Tibial artery (tissue), 4 donors: ENCODE measurements around the gene STAT5B.
"Not testable (repeated sequence)": the region's sequence is repeated elsewhere in the genome, so short reads cannot be mapped to it uniquely, and the experiment has no call there.

Source experiments
- DNase-seq, 2 donors: peaks; one replicate each; pipeline ENCODE4 v3.0.0-alpha.2; 2019
- H3K27ac ChIP-seq, 2 donors: fragments of 200-600 bp; sonication (generic) in 1 of 2; 1 replicate in 1 of 2; 2 replicates in 1 of 2; pipeline ENCODE4 v1.5.1; 2018 to 2019; ENCODE audit warnings: mild to moderate bottlenecking in 1 of 2
- H3K27me3 ChIP-seq, 2 donors: fragments of 200-600 bp; sonication (generic) in 1 of 2; one replicate each; pipeline versions ENCODE4 v1.5.1 to v1.6.0; 2016 to 2019
- H3K36me3 ChIP-seq, 3 donors: fragments of 200-600 bp; sonication (generic) in 2 of 3; one replicate each; pipeline ENCODE4 v1.5.1; 2016 to 2019; ENCODE audit warnings: mild to moderate bottlenecking in 2 of 3
- H3K4me1 ChIP-seq, 4 donors: fragments of 200-600 bp; sonication (generic) in 2 of 4; 1 replicate in 3 of 4; 2 replicates in 1 of 4; pipeline ENCODE4 v1.5.1; 2016 to 2019
- H3K4me3 ChIP-seq, 2 donors: fragments of 200-600 bp; sonication (generic) in 1 of 2; 1 replicate in 1 of 2; 2 replicates in 1 of 2; pipeline ENCODE4 v1.5.1; 2018 to 2019; ENCODE audit warnings: mild to moderate bottlenecking in 2 of 2
- H3K9me3 ChIP-seq, 3 donors: fragments of 200-600 bp; sonication (generic) in 1 of 3; one replicate each; pipeline ENCODE4 v1.5.1; 2016 to 2019
- CTCF ChIP-seq, 2 experiments: fragments of 200-600 bp in 1 of 2; fragments of 450-650 bp in 1 of 2; IDR thresholded peaks; one replicate each; pipeline ENCODE4 v1.5.1; 2017 to 2019; ENCODE audit warnings: antibody characterized with exemption in 2 of 2, mild to moderate bottlenecking in 1 of 2, moderate library complexity in 1 of 2
- intact Hi-C: fragments of 100-400 bp; cut with DNase I; formaldehyde crosslinking; loops from one replicate; pipeline ENCODE4 v1.15.0; 2023; ENCODE audit warnings: low total_unique reads

STAT5B gene

GRCh38 chr17:42249681-42250446 lies 26.3 kb downstream of the STAT5B start:
- Histone ChIP-seq H3K27me3 (no peaks in the 10 kb centered on the region), H3K9me3 (no peaks in the 10 kb centered on the region), H3K36me3 (no peaks in the 10 kb centered on the region), H3K4me3 (no peak overlapping the region), H3K27ac (peak overlapping the region; percentile 80 to 84), H3K4me1 (peaks cover 0 to 46% (median 31%) of the 10 kb centered on the region in 4 donors)
- DNase-seq: no peak
- intact Hi-C loops: no loop called here
- TF ChIP-seq CTCF (IDR thresholded peaks at IDR 0.05): no peak

- Histone ChIP-seq H3K27ac (peak overlapping the region; percentile 80 to 84), H3K9me3 (no peaks in the 10 kb centered on the region), H3K36me3 (no peaks in the 10 kb centered on the region), H3K27me3 (no peaks in the 10 kb centered on the region), H3K4me3 (peak overlapping the region; percentile 26), H3K4me1 (peaks cover 0 to 46% (median 31%) of the 10 kb centered on the region in 4 donors)
- peak; percentile 89 to 91 for DNase-seq
- TF ChIP-seq CTCF (IDR thresholded peaks at IDR 0.05): no peak
- intact Hi-C loops: no loop called here
These were observed 27.6 kb downstream of the STAT5B start for GRCh38 chr17:42248351-42249179.

- Histone ChIP-seq H3K4me1 (peaks cover 0 to 37% (median 26%) of the 10 kb centered on the region in 4 donors), H3K9me3 (no peaks in the 10 kb centered on the region), H3K36me3 (no peaks in the 10 kb centered on the region), H3K4me3 (no peak overlapping the region), H3K27me3 (no peaks in the 10 kb centered on the region), H3K27ac (peak overlapping the region; percentile 80 to 84)
- no peak for TF ChIP-seq CTCF (IDR thresholded peaks at IDR 0.05)
- no peak for DNase-seq
- intact Hi-C loops: no loop called here
These were observed 28.5 kb downstream of the STAT5B start for GRCh38 chr17:42247734-42248133.

GRCh38 chr17:42246515-42246914 lies 29.7 kb downstream of the STAT5B start:
- H3K9me3 ChIP-seq: no peaks in the 10 kb centered on the region
- TF ChIP-seq CTCF (IDR thresholded peaks at IDR 0.05): no peak
- no peaks in the 10 kb centered on the region for H3K36me3 ChIP-seq
- H3K4me3 ChIP-seq: no peak overlapping the region
- H3K27ac ChIP-seq: peak overlapping the region in 1 of 2 donors; percentile 84
- peaks cover 0 to 37% (median 21%) of the 10 kb centered on the region in 4 donors for H3K4me1 ChIP-seq
- no peaks in the 10 kb centered on the region for H3K27me3 ChIP-seq
- no peak for DNase-seq
- intact Hi-C loops: no loop called here

- H3K9me3 ChIP-seq, H3K27me3 ChIP-seq, H3K27ac ChIP-seq, H3K4me3 ChIP-seq, intact Hi-C loops, H3K36me3 ChIP-seq, DNase-seq: not testable (repeated sequence)
- H3K4me1 ChIP-seq: peaks cover 0 to 44% (median 20%) of the 10 kb centered on the region in 4 donors
These were observed 31.0 kb downstream of the STAT5B start for GRCh38 chr17:42245183-42245582.

- DNase-seq, H3K4me3 ChIP-seq, H3K27me3 ChIP-seq, H3K9me3 ChIP-seq, intact Hi-C loops, H3K36me3 ChIP-seq, H3K27ac ChIP-seq: not testable (repeated sequence)
- H3K4me1 ChIP-seq: peaks cover 0 to 36% (median 12%) of the 10 kb centered on the region in 4 donors
These were observed 32.1 kb downstream of the STAT5B start for GRCh38 chr17:42244116-42244515.
